Coronary artery (tissue), 2 donors: Measurements from ENCODE around the gene TECPR1.

Experiments
- DNase-seq: peaks from one replicate; pipeline ENCODE4 v3.0.0-alpha.2; 2017; ENCODE audit warnings: low spot score
- H3K27ac ChIP-seq, 2 donors: fragments of 200-600 bp; sonication (generic); one replicate each; pipeline ENCODE4 v1.5.1; 2016 to 2019
- H3K4me3 ChIP-seq: fragments of 200-600 bp; sonication (generic); 2 replicates; pipeline ENCODE4 v1.5.1; 2016; ENCODE audit warnings: mild to moderate bottlenecking, moderate library complexity
- TF ChIP-seq, protein P1 (sequence below): fragments of 200-600 bp; sonication (generic); IDR thresholded peaks from one replicate; pipeline ENCODE4 v1.5.1; 2019; ENCODE audit warnings: antibody characterized with exemption

The TECPR1 gene

DNA sequence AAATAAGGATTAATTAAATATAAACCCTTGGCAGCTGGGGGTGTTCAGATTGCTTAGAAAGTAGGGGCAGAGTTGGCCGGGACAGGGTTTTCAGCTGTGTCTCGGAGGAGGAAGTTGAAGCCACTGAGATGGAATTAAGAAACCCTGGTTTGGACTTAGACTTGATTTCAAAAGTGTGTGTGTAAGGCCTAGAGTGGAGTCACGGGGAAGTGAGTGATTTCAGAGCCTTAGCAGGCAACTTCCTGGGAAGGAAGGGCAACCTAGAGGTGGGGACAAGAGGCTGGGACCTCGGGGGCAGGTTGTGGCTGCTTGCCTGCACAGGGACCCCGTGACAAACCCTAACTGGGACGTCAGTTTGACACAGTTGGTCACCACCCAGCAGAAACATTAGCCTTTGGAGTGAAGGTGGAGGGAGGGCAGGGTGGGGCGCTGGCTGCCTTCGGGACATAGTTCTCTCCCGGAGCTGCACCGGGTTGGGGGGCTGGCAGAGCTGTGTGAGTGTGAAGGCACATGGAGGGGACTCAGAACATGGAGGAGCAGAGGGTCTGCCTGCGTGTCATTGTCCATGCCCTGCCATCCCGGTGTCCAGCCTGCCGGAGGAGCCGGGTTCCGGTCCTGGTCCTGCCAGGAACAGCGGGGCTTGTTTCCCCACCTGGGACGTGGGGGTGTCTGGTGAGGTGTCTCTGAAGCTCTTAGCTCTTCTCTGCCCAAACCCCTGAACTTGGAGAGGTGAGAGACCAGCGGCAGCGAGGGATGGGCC is 31.3 kb upstream of the TECPR1 start:
- peak overlapping the region; percentile 99 for H3K4me3 ChIP-seq
- TF ChIP-seq, protein P1, sequence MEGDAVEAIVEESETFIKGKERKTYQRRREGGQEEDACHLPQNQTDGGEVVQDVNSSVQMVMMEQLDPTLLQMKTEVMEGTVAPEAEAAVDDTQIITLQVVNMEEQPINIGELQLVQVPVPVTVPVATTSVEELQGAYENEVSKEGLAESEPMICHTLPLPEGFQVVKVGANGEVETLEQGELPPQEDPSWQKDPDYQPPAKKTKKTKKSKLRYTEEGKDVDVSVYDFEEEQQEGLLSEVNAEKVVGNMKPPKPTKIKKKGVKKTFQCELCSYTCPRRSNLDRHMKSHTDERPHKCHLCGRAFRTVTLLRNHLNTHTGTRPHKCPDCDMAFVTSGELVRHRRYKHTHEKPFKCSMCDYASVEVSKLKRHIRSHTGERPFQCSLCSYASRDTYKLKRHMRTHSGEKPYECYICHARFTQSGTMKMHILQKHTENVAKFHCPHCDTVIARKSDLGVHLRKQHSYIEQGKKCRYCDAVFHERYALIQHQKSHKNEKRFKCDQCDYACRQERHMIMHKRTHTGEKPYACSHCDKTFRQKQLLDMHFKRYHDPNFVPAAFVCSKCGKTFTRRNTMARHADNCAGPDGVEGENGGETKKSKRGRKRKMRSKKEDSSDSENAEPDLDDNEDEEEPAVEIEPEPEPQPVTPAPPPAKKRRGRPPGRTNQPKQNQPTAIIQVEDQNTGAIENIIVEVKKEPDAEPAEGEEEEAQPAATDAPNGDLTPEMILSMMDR, result no peak
- no peak for DNase-seq
- H3K27ac ChIP-seq, result peak overlapping the region; percentile 93 to 100

DNA sequence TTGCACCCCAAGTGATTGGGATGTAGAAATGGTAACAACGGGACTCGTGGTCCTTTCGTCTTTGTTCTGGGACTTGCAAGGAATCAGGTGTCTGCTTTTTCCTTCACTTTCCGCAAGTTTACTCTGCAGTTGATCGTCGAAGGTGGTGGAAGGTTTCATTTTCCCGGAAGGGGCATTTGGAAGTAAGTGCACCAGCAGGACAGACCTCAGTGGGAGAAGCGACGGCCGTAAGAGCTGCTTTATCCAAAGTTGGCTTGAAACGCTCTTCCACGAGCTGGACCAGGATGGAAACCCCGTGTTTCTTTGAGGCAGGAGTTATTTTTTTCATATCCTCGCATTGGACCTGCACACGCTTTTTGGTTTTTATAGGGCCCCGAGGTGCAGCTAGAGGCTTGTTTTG is 30.7 kb upstream of the TECPR1 start:
- peak overlapping the region; percentile 99 for H3K4me3 ChIP-seq
- DNase-seq, result no peak
- H3K27ac ChIP-seq, result peak overlapping the region; percentile 93 to 100
- TF ChIP-seq, protein P1, result no peak

DNA sequence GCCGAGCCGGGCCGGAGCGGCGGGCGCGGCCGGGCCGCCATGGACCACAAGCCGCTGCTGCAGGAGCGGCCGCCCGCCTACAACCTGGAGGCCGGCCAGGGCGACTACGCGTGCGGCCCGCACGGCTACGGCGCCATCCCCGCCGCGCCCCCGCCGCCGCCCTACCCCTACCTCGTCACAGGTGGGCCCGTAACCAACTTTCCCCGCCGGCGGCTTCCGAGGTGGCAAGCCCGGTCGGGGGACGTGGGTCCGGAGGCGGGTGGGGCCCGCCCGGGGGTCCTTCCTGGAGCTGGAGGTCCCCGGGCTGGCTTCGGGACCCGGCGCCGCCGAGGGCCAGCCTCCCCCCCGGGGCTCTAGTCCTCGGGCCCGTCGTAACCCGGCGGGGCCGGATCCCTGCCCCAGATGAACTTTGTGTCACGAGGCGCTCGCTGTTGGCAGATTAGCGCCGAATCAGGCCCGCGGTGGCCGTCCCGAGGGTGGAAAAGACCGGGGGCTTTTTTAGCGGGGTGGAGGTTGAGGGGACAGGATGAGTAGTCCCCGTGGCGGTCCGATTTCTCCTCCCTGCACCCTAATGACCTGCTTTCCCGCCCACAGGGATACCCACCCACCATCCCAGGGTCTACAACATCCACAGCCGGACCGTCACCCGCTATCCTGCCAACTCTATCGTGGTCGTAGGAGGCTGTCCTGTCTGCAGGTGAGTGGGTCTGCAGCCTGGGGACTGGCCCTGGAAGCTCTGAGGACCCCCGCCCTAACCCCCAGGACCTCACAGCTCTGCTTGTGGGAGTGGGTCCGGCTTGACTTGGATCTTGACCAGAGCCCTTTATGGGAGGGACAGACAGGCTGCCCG is 29.9 kb upstream of the TECPR1 start:
- no peak for DNase-seq
- peak overlapping the region; percentile 99 for H3K4me3 ChIP-seq
- peak overlapping the region; percentile 93 to 100 for H3K27ac ChIP-seq
- TF ChIP-seq, protein P1, result no peak

DNA sequence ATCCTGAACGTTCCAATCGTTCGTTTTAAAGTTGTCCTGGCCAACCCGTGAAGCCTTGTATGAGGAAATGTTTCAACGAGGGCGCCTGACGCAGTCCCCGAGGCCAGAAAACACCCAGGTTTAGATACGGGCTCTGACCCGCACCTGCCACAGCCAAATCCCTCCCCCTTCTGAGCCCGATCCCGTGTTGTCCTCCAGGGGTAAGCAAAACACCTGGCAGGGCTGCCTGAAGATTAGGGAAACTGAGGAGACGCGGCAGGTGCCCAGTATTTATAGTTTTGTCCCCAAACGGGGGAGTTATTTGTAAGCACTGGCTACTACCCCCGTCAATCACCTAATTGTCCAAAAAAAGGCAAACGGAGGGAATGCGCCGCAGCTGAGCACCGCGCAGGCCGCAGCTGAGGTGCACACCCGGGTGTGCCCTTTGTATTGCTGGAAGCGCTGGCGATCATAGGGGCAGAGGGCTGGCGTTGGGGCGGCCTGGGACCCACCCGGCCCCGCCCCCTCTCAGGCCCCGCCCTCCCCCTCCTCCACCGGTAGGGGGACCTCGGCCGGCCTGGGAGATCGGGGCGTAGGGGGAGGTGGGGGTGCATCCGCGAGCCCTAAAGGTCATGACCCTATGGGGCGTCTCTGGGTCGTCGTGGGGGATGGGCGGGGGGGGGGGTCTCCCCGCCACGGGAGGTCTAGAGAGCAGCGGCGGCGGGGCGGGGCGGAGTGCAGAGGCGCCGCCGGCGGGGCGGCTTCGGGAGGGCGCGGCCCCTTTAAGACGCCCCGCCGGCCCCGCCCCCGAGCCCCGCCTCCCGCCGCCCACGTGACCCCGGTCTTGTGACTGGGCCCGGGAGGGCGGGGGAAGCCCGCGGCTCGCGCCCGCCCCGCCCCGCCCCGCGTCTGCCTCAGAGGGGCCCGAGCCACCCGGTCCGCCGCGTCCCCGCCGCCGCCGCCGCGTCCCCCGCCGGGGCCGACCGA is 29.0 kb upstream of the TECPR1 start, which contains the start of gene BRI3:
Gene BRI3 (plus strand): TSS at position 896 of the 966 bp plus-strand sequence. CDS start 110 bp downstream, outside the sequence.
- H3K4me3 ChIP-seq, result peak within 1 kb of the TSS; percentile 99
- TF ChIP-seq, protein P1, result no peak
- H3K27ac ChIP-seq, result peak within 1 kb of the TSS; percentile 93 to 100
- DNase-seq, result peak; percentile 93

DNA sequence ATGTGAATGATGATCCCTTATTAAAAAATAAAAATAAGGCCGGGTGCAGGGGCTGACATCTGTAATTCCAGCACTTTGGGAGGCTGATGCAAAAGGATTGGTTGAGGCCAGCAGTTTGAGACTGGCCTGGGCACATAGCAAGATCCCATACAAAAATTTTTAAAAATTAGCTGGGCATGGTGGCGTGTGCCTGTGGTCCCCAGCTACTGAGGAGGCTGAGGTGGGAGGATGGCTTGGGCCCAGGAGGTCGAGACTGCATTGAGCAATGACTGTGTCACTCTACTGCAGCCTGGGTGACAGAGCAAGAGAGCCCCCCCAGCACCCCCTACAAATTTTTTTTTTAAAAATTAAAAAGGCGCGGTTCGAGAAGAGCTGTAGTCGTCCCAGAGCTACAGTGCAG is 28.3 kb upstream of the TECPR1 start:
- DNase-seq, result no peak
- TF ChIP-seq, protein P1, result no peak
- H3K4me3 ChIP-seq, result peak overlapping the region; percentile 99
- H3K27ac ChIP-seq, result peak overlapping the region; percentile 83 to 100

DNA sequence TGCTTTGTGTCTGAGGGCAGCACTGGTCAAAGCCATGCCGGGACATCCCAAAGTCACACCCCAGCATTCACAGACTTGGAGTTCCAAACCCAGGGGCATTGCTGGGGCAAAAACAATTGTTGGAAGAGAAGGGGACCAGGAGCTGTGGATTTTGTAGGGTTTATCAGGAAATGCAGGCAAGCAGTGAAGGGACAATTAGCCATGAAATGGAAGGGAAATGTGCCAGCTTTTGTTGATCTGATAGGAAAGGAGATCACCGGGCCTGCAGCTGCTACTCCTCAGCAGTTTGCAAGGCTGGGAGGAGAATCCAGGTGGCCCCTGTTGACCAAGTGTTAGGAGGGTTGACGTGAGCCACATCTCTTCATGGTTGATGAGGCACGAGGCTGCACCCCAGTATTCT is 26.9 kb upstream of the TECPR1 start:
- H3K4me3 ChIP-seq, result no peak overlapping the region
- DNase-seq, result no peak
- TF ChIP-seq, protein P1, result no peak
- no peak overlapping the region for H3K27ac ChIP-seq
